ENCODE results near the gene IRAK1.

DNA sequence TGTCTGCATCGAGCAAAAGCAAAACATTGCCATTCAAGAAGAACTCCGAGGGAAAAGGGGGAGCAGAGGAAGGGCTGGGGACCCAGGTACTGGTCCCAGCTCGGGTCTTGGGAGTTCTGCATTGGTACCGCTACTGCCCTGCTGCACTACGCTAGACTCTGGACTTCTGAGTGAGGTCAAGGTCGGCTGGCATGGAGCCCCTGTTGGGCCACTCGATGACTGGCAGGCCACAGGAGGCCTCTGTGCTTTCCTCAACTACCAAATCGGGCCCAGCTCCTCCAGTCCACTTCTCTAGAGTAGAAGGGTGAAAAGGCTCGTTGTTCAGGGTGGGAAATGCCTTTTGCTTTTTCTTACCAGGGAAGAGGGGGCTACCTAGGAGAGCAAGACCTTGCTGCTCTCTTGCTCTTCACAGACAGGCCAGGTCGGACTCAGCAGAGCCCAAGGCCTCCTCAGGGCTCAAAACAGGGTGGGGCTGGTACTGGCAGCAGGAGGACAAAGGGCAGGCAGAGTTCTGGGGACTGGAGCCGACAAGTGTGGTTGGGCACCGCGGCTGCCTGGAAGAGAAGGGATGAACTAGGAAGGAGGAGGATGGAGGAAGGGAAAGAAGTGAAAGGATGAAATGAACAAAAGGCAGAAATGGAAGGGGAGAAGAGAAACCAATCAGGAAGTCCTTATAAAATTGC lies 8.9 kb upstream of the IRAK1 start:
- no peak for TF ChIP-seq POLR2A (IDR thresholded peaks at IDR 0.05; ENCODE audit: low read depth, low read length)
- no peak for TF ChIP-seq POLR2AphosphoS5 (IDR thresholded peaks at IDR 0.05; ENCODE audit: low read depth, low read length)
- TF ChIP-seq TAF1 (IDR thresholded peaks at IDR 0.05; ENCODE audit: borderline replicate concordance, low read depth, low read length), result no peak
